Measurements from ENCODE around the gene RALGDS.

DNA sequence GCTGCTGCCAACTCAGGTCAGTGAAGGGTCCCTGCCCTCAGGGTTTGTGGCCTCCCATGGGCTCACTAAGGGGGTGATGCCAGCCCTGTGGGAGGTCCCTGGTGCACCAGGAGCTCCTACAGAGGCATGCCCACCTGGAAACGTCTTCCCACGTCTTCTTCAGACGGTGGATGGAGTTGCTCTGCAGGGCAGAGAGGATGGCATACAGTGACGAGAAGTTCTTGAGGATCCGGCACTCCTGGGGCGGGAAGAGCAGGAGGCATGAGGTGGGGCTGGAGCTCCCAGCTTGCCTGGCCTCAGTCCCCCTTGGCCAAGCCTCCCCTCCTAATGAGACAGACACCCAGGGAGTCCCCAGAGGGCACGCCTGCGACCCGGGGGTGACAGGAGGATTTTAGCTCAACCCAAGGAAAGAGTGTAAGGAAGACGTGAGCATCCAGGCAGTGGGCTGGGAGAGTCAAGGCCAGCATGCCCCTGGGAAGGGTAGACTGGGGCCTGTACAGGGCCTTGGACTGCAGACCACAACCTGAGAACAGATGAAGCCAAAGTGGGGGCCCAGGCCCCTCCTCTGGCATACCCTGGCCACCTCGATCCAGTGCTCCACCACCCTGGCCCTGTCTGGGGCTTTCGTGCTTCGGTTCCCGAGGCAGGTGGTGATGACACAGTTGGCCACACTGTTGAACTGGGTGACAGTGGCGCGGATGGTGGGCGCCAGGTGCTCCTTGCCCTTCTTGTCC, 14.4 kb downstream of the RALGDS start:
- TF ChIP-seq POLR2AphosphoS5 (IDR thresholded peaks at IDR 0.05; ENCODE audit: low read depth) (no peak), GABPA (IDR thresholded peaks at IDR 0.05; ENCODE audit: low read depth) (no peak), SPI1 (IDR thresholded peaks at IDR 0.05; ENCODE audit: borderline replicate concordance, low read depth) (no peak)
- TF ChIP-seq, protein P1, sequence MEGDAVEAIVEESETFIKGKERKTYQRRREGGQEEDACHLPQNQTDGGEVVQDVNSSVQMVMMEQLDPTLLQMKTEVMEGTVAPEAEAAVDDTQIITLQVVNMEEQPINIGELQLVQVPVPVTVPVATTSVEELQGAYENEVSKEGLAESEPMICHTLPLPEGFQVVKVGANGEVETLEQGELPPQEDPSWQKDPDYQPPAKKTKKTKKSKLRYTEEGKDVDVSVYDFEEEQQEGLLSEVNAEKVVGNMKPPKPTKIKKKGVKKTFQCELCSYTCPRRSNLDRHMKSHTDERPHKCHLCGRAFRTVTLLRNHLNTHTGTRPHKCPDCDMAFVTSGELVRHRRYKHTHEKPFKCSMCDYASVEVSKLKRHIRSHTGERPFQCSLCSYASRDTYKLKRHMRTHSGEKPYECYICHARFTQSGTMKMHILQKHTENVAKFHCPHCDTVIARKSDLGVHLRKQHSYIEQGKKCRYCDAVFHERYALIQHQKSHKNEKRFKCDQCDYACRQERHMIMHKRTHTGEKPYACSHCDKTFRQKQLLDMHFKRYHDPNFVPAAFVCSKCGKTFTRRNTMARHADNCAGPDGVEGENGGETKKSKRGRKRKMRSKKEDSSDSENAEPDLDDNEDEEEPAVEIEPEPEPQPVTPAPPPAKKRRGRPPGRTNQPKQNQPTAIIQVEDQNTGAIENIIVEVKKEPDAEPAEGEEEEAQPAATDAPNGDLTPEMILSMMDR (IDR thresholded peaks at IDR 0.05; ENCODE audit: insufficient read depth, low read length) = no peak
- TF ChIP-seq, protein P2, sequence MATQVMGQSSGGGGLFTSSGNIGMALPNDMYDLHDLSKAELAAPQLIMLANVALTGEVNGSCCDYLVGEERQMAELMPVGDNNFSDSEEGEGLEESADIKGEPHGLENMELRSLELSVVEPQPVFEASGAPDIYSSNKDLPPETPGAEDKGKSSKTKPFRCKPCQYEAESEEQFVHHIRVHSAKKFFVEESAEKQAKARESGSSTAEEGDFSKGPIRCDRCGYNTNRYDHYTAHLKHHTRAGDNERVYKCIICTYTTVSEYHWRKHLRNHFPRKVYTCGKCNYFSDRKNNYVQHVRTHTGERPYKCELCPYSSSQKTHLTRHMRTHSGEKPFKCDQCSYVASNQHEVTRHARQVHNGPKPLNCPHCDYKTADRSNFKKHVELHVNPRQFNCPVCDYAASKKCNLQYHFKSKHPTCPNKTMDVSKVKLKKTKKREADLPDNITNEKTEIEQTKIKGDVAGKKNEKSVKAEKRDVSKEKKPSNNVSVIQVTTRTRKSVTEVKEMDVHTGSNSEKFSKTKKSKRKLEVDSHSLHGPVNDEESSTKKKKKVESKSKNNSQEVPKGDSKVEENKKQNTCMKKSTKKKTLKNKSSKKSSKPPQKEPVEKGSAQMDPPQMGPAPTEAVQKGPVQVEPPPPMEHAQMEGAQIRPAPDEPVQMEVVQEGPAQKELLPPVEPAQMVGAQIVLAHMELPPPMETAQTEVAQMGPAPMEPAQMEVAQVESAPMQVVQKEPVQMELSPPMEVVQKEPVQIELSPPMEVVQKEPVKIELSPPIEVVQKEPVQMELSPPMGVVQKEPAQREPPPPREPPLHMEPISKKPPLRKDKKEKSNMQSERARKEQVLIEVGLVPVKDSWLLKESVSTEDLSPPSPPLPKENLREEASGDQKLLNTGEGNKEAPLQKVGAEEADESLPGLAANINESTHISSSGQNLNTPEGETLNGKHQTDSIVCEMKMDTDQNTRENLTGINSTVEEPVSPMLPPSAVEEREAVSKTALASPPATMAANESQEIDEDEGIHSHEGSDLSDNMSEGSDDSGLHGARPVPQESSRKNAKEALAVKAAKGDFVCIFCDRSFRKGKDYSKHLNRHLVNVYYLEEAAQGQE (IDR thresholded peaks at IDR 0.05; ENCODE audit: insufficient replicate concordance, low read depth) = no peak
